ENCODE data around the gene FKBP7.

DNA sequence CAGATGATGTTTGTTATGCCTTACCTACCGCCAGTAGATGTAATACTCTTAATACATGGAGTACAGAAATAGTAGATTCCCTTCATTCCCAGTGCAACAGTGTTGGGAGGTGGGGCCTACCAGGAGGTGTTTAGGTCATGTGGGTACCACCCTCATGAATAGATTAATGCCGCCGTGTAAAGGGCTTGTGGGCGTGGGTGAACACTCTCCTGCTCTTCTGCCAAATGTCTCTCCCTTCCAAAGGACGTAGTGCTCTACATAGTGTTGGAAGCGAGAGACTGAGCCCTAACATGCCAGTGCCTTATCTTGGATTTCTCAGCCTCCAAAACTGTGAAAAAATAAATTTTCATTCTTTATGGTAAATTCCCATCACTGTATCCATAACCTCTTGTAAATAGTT, 32.0 kb upstream of the FKBP7 start:
- TF ChIP-seq POLR2A (IDR thresholded peaks at IDR 0.05; ENCODE audit: low read depth, low read length) (no peak), POLR2AphosphoS5 (IDR thresholded peaks at IDR 0.05; ENCODE audit: low read depth, low read length) (no peak)

Data from GM12892 (cell line).